ACC112 (cell line): ENCODE measurements around the gene IWS1.
A peak's percentile ranks its signal among the peaks of the same experiment; 100 is the strongest.
"Not testable (repeated sequence)": the region's sequence is repeated elsewhere in the genome, so short reads cannot be mapped to it uniquely, and the experiment has no call there.

ENCODE experiments used
- H2AFZ ChIP-seq: fragments of 200-600 bp; sonication (generic); one replicate; pipeline ENCODE4 v1.6.0; 2017; ENCODE audit warnings: antibody characterized with exemption, low read length; ENCODE audit not compliant: unreplicated experiment
- H3K27ac ChIP-seq: fragments of 200-600 bp; sonication (generic); 2 replicates; pipeline ENCODE4 v1.5.1; 2014; ENCODE audit warnings: low read depth, mild to moderate bottlenecking, antibody characterized with exemption, low read length, moderate library complexity
- H3K27me3 ChIP-seq: fragments of 200-600 bp; sonication (generic); 2 replicates; pipeline ENCODE4 v1.6.1; 2014; ENCODE audit warnings: mild to moderate bottlenecking, antibody characterized with exemption, low read length, moderate library complexity, mixed read lengths; ENCODE audit not compliant: insufficient read depth
- H3K36me3 ChIP-seq: fragments of 200-600 bp; sonication (generic); 2 replicates; pipeline ENCODE4 v1.6.1; 2016; ENCODE audit warnings: mild to moderate bottlenecking, antibody characterized with exemption, low read length, moderate library complexity, mixed read lengths; ENCODE audit not compliant: insufficient read depth
- H3K4me1 ChIP-seq: fragments of 200-600 bp; sonication (generic); one replicate; pipeline ENCODE4 v1.6.1; 2016; ENCODE audit warnings: low read length, mixed read lengths; ENCODE audit not compliant: insufficient read depth, unreplicated experiment, control insufficient read depth
- H3K4me3 ChIP-seq: fragments of 200-600 bp; sonication (generic); 2 replicates; pipeline ENCODE4 v1.5.1; 2014; ENCODE audit warnings: mild to moderate bottlenecking, low read depth, low read length
- H3K79me2 ChIP-seq: fragments of 200-600 bp; sonication (generic); one replicate; pipeline ENCODE4 v1.6.0; 2016; ENCODE audit warnings: low read length; ENCODE audit not compliant: control insufficient read depth, unreplicated experiment, insufficient read depth

The IWS1 gene

DNA sequence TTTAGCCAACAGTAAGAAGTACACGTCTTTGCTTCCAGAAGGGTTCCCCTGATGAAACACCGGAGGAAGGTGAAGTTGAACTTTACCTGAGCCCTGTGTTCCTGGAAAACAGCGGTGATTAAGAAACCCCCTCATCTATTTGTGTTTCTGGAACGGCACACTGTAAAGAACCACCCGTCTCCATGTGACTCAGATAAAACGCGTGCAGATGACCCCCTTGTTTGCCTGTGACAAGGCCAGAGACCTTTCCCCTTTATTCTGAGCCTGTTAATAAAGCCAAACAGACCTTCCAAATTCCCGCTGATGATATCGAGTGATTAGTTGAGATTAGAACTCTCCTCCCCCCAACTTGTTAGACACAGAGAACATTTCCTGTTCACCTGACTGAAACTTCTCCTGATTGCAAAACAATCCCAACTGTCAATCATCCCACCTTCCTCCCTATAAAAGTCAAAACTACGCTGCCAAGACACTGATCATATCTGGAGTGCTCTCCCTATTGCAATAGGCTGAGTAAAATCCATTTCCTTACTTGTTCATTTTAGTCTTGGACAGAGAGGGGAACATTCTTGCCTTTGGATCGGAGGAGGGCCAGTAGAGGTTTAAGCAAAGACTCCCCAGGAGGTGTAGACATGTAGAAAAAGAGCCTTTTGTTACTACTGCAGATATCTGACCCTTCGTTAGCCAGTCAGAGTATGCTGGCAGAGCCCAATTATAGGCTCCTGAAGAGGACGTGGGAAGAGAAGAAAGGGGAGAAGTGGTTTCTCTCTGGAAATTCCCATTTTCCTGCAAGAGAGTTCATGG lies 914 bp upstream of the IWS1 start:
- peaks cover 41% of the 10 kb centered on the region for H3K79me2 ChIP-seq
- H3K27me3 ChIP-seq, result no peaks in the 10 kb centered on the region
- H3K36me3 ChIP-seq, result peaks cover 10% of the 10 kb centered on the region
- H3K4me1 ChIP-seq, result peaks cover 19% of the 10 kb centered on the region
- H3K4me3 ChIP-seq, result peak overlapping the region; percentile 93
- peak overlapping the region; percentile 93 for H3K27ac ChIP-seq
- peak overlapping the region; percentile 84 for H2AFZ ChIP-seq

DNA sequence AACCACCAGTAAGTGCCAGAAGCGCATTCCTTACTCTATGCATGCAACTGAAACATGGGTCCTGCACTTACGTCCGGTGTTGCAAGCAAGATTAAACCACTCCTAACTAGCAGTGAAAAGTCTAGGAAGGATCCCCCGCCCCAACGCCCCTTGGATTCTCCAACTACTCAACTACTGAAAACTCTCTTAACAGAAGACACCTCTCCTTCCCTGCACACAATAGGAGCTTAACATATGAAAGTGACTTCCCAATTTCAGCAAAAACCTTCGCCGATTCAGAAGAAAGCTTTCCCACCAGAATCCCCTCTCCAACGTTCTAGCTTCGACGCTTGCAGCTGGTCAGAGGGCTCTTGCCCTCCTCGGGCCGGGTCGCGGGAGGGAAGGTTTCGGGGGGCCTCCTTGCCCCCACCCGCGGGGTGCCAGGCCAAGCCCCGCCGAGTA lies 578 bp downstream of the IWS1 start:
- peaks cover 13% of the 10 kb centered on the region for H3K4me1 ChIP-seq
- peaks cover 12% of the 10 kb centered on the region for H3K36me3 ChIP-seq
- H3K4me3 ChIP-seq, result peak overlapping the region; percentile 93
- peaks cover 54% of the 10 kb centered on the region for H3K79me2 ChIP-seq
- peak overlapping the region; percentile 93 for H3K27ac ChIP-seq
- H3K27me3 ChIP-seq, result no peaks in the 10 kb centered on the region
- H2AFZ ChIP-seq, result no peak overlapping the region

- H3K4me1 ChIP-seq, result peaks cover 13% of the 10 kb centered on the region
- H3K4me3 ChIP-seq, result peak overlapping the region; percentile 11
- not testable (repeated sequence) for H3K27me3 ChIP-seq, H3K27ac ChIP-seq, H2AFZ ChIP-seq
- peaks cover 20% of the 10 kb centered on the region for H3K36me3 ChIP-seq
- H3K79me2 ChIP-seq, result peaks cover 63% of the 10 kb centered on the region
These were observed 2.0 kb downstream of the IWS1 start for GRCh38 chr2:127524198-127524834.

DNA sequence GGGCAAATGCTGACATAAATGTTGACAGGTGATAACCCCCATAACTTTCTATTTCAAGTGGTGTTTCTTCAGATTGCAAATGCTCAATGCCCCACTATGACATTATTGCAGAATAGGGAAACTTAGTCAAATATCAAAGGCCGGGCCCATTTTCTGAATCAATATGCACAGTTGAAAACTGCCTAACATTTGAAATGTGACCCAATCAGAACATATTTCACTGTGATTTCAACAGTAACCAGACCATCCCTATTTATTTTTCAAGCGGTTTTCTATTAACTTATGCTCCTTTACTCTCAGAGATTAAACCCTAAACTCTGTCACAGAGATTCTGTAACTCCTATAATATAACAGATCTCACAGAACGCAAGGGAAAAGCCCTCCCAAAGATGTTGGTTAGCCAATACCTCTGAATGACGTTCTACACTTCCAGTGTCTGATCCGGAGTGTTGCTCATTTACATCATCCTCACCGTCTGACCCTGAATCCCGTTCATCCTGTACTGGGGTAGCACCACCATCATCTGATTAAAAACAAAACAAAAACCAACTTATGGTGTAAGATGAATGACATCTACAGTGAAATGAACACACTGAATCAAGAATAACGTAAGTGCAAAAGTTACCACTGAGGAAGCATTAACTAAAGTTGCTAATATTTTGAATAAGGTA lies 2.9 kb downstream of the IWS1 start:
- H3K27me3 ChIP-seq, result no peaks in the 10 kb centered on the region
- no peak overlapping the region for H3K27ac ChIP-seq
- peaks cover 20% of the 10 kb centered on the region for H3K36me3 ChIP-seq
- H3K4me1 ChIP-seq, result peaks cover 13% of the 10 kb centered on the region
- no peak overlapping the region for H2AFZ ChIP-seq
- peak overlapping the region; percentile 11; the same call in 1 of the 2 replicates for H3K4me3 ChIP-seq
- peaks cover 66% of the 10 kb centered on the region for H3K79me2 ChIP-seq

GRCh38 chr2:127520424-127520823 lies 5.9 kb downstream of the IWS1 start:
- peaks cover 22% of the 10 kb centered on the region for H3K4me1 ChIP-seq
- H3K4me3 ChIP-seq, result no peak overlapping the region
- H3K27me3 ChIP-seq, result no peaks in the 10 kb centered on the region
- peaks cover 33% of the 10 kb centered on the region for H3K36me3 ChIP-seq
- no peak overlapping the region for H2AFZ ChIP-seq
- peaks cover 76% of the 10 kb centered on the region for H3K79me2 ChIP-seq
- no peak overlapping the region for H3K27ac ChIP-seq

GRCh38 chr2:127517465-127517864 lies 8.8 kb downstream of the IWS1 start:
- no peak overlapping the region for H3K4me3 ChIP-seq
- H3K27me3 ChIP-seq, result no peaks in the 10 kb centered on the region
- peaks cover 25% of the 10 kb centered on the region for H3K36me3 ChIP-seq
- no peak overlapping the region for H2AFZ ChIP-seq
- peaks cover 26% of the 10 kb centered on the region for H3K4me1 ChIP-seq
- peaks cover 75% of the 10 kb centered on the region for H3K79me2 ChIP-seq
- H3K27ac ChIP-seq, result peak overlapping the region; percentile 98

DNA sequence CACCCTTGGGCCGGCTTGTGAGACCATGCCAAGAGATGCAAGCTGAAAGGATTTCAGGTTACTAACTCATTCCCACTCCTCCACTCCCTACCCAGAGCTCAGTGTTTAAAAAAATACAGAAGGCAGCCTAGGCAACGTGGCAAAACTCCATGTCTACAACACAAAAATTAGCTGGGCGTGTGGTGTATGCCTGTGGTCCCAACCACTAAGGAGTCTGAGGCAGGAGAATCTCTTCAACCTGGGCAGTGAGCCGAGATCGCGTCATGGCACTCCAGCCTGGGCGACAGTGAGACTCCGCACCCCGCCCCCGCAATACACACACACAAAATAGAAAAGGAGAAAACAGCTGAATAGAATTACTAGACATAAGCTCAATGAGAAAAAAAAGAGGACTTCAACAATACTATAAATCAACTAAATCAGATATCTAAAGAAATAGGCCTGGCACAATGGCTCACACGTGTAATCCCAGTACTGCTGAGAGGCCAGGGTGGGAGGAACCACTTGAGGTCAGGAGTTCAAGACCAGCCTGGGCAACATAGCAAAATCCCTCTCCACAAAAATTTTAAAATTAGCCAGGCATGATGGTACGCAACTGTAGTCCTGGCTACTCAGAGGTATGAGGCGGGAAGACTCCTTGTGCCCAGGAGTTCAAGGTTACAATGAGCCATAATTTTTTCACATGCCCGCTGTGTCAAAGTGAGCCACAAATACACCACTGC lies 10.1 kb downstream of the IWS1 start:
- peaks cover 33% of the 10 kb centered on the region for H3K4me1 ChIP-seq
- no peaks in the 10 kb centered on the region for H3K27me3 ChIP-seq
- peak overlapping the region; percentile 31 for H3K4me3 ChIP-seq
- H3K27ac ChIP-seq, result peak overlapping the region; percentile 98
- peaks cover 22% of the 10 kb centered on the region for H3K36me3 ChIP-seq
- H3K79me2 ChIP-seq, result peaks cover 75% of the 10 kb centered on the region
- H2AFZ ChIP-seq, result no peak overlapping the region

DNA sequence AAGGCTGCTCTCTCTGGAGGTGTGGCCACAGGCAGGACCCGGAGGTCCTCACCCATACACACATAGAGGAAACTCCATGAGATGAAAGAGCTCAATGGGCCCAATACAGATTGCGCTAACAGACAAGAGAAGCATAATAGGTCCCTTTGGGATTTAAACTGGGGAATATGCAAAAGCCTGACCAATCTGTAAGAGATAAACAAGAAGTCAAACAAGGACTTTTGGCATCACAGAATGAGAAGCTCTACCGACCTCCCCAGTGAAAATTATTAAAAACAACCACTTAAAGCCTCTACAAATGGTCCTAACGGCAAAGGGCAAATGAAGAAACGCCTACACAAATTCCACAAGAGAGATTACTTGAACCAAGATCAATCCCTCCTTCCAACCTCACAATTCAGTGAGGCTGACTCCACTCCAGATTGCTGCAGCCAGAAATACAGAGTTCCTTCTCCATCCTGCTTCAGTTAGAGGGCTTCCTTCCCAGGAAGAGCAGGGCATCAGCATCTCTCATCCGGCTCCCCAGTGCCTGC lies 10.8 kb downstream of the IWS1 start:
- peak overlapping the region; percentile 31 for H3K4me3 ChIP-seq
- peaks cover 77% of the 10 kb centered on the region for H3K79me2 ChIP-seq
- H3K4me1 ChIP-seq, result peaks cover 34% of the 10 kb centered on the region
- H3K27me3 ChIP-seq, result no peaks in the 10 kb centered on the region
- H3K36me3 ChIP-seq, result peaks cover 18% of the 10 kb centered on the region
- no peak overlapping the region for H2AFZ ChIP-seq
- peak overlapping the region; percentile 98 for H3K27ac ChIP-seq

DNA sequence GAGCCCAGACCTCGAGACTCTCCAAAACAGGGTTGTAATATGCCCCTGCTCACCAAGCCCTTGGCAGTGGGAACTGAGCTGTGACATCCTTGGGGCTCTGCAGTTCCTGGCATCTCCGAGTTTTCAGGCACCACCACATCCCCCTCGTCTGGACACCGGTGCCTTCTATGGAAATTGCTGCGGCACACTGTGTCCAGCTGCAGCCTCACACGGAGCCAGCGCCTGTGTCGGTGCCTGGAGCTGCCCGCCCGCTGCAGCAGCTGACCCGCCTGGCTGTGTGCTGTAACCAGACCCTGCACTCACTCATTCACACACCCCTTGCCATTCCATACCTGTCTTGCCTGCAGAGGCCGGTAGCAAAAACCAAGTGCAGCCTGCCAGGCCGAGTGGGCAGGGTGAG lies 11.8 kb downstream of the IWS1 start:
- Histone ChIP-seq H3K27me3 (no peaks in the 10 kb centered on the region), H3K4me3 (no peak overlapping the region), H3K4me1 (peaks cover 44% of the 10 kb centered on the region), H3K36me3 (peaks cover 14% of the 10 kb centered on the region), H3K27ac (peak overlapping the region; percentile 98; the same call in 1 of the 2 replicates), H2AFZ (no peak overlapping the region), H3K79me2 (peaks cover 81% of the 10 kb centered on the region)

DNA sequence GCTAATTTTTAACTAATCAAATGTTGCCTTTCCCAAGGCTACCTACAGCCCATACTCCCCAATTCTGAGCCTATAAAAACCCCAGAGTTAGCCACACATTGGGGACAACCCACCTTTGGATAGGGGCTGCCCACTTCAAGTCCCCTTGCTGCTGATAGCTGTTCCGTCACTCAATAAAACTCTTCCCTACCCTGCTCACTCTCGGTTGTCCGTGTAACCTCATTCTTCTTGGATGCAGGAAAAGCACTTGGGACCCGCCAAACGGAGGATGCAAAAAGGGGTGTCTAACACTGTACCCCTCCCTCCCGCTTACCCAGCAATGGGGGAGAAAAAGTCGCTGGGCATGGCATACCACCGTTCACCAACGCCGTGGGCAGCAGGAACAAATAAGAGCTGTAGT lies 12.2 kb downstream of the IWS1 start:
- Histone ChIP-seq H3K27me3 (no peaks in the 10 kb centered on the region), H3K27ac (no peak overlapping the region), H3K79me2 (peaks cover 80% of the 10 kb centered on the region), H3K36me3 (peaks cover 14% of the 10 kb centered on the region), H3K4me1 (peaks cover 48% of the 10 kb centered on the region), H3K4me3 (no peak overlapping the region), H2AFZ (no peak overlapping the region)
